ENCODE data around the gene SDK1. TPM values are rescaled to one million over a fixed set of nuclear protein-coding genes. Genes with fewer than 3 reads are reported as not detected.

Gene SDK1
- total and polyA plus RNA-seq, 12 donors: 1.0 to 5.3 (median 3.2) TPM

DNA sequence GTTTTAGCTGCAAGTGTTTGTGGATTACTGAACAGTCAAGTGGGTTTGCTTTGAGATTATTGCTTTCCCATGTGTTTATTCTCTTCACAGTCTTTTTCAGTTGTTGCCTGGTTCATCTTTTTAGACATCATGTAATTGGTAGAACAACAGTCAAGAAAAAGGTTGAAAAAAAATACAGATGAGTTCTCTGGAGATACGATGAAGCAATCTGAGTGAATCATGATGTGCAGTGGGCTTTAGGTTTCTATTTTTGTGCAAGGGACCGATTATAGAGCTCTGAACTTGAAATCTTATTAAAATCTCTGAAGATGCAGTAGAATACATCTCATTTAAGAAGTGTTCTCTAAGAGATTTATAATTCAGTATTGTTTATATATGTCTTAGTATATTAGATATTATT, 145.7 kb downstream of the SDK1 start:
- Histone ChIP-seq H3K4me1 (no peaks in the 10 kb centered on the region), H3K27me3 (no peaks in the 10 kb centered on the region), H3K27ac (no peak overlapping the region), H3K9me3 (peaks cover 0 to 31% (median 17%) of the 10 kb centered on the region in 11 donors), H3K4me3 (no peak overlapping the region), H3K36me3 (no peaks in the 10 kb centered on the region)
- no peak for ATAC-seq
- no peak for DNase-seq
- TF ChIP-seq CTCF (IDR thresholded peaks at IDR 0.05): no peak
- WGBS, 2 donors: 84 to 85% methylated on average over 2 of the region's 2 CpGs
- intact Hi-C loops (cut with DNase I): no loop called here

DNA sequence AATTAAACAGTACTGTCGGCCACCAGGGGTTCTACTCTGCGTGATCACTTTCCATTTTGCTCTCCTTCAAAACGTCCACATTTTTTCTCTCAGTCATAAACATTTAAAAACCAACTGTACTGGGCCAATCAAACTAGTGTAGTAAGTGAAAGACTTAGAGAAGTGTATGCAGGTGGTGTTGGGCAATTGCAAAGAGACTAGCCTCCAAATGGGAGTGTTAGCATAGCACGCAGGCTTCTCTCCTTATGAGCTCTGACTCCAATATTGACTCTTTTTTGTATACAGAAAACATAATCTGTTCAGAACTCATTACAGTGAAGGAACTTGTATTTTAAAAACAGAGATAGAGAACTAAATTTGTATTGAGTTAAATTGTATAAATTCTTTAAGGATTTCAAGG, 150.6 kb downstream of the SDK1 start:
- TF ChIP-seq CTCF (IDR thresholded peaks at IDR 0.05): no peak
- H3K4me1 ChIP-seq: no peaks in the 10 kb centered on the region
- intact Hi-C loops (cut with DNase I): no loop called here
- H3K4me3 ChIP-seq: no peak overlapping the region
- H3K36me3 ChIP-seq: no peaks in the 10 kb centered on the region
- peaks cover 0 to 15% (median 1%) of the 10 kb centered on the region in 11 donors for H3K9me3 ChIP-seq
- DNase-seq (no peak), ATAC-seq (no peak)
- H3K27me3 ChIP-seq: no peaks in the 10 kb centered on the region
- no peak overlapping the region for H3K27ac ChIP-seq
- WGBS, 2 donors: 85 to 86% methylated on average over 4 of the region's 4 CpGs

GRCh38 chr7:3453398-3453797, 152.3 kb downstream of the SDK1 start:
- Histone ChIP-seq H3K27me3 (no peaks in the 10 kb centered on the region), H3K36me3 (no peaks in the 10 kb centered on the region), H3K9me3 (peaks cover 0 to 9% (median 0%) of the 10 kb centered on the region in 11 donors), H3K4me1 (no peaks in the 10 kb centered on the region), H3K27ac (no peak overlapping the region), H3K4me3 (no peak overlapping the region)
- no peak for ATAC-seq
- DNase-seq: no peak
- WGBS, 2 donors: 70 to 77% methylated on average over 3 of the region's 3 CpGs
- TF ChIP-seq CTCF (IDR thresholded peaks at IDR 0.05): no peak
- intact Hi-C loops (cut with DNase I): no loop called here

DNA sequence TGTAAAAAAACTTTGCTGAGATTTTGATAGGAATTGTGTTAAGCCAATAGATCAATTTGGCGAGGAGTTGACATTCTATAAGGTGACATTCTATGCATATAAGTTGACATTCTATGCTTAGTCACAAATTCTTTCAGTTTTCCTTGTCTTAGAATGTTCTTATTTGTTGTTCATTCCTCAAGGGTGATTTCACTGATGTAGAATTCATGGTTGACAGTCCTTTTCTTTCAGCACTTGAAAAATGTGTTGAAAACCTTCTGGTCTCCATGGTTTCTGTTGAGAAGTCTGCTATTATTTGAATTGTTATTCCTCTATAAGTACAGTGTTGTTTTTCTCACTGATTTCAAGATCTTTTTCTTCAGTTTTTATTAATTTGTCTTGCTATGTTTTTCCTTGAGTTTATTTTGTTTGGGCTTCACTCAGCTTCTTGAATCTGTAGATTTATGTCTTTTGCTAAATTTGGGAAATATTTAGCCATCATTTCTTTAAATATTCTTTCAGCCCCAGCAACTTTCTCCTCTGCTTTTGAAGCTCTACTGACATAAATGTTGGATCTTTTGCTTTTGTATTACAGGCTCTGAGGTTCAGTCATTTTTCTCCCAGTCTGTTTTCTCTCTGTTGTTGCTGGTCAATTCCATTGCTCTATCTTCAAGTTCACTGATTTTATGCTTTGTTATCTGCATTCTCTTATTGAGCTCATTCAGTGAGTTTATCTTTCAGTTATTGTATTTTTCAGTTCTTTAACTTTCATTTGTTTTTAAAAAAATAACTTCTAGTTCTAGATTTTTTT, 154.9 kb downstream of the SDK1 start:
- H3K27ac ChIP-seq: no peak overlapping the region
- no peak overlapping the region for H3K4me3 ChIP-seq
- no peaks in the 10 kb centered on the region for H3K36me3 ChIP-seq
- intact Hi-C loops (cut with DNase I): no loop called here
- H3K27me3 ChIP-seq: no peaks in the 10 kb centered on the region
- peaks cover 0 to 9% (median 0%) of the 10 kb centered on the region in 11 donors for H3K9me3 ChIP-seq
- ATAC-seq (no peak), DNase-seq (no peak)
- WGBS, 2 donors: 84 to 85% methylated on average over 1 of the region's 1 CpG
- no peaks in the 10 kb centered on the region for H3K4me1 ChIP-seq
- no peak for TF ChIP-seq CTCF (IDR thresholded peaks at IDR 0.05)

Measured in heart right ventricle (tissue), 16 donors.